ENCODE measurements around the gene URGCP. TPM values are rescaled to one million over a fixed set of nuclear protein-coding genes. Genes with fewer than 3 reads are reported as not detected.

Gene URGCP
- total RNA-seq, 1 donor from 2014 or later: 39.6 TPM

DNA sequence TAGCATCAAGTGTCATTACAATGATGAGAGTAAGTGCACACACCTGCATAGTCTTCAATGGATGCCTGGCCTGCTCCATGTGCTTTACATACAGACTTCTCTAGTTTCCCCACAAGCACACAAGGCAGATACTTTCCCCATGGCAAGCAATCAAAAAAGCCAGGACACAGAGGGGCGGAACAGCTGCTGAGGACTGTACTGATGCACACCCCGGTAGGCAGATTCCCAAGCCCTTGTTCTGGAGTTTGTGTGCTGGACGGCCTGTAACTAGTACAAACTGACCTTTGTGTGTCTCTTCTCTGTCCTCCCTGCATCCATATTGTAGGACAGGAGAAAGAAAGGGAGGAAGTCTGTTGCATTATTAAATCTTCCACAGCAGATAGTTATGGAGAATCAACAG is 45.6 kb upstream of the URGCP start:
- H3K36me3 ChIP-seq: peaks cover 73% of the 10 kb centered on the region
- intact Hi-C loops (cut with micrococcal nuclease): no loop called here

DNA sequence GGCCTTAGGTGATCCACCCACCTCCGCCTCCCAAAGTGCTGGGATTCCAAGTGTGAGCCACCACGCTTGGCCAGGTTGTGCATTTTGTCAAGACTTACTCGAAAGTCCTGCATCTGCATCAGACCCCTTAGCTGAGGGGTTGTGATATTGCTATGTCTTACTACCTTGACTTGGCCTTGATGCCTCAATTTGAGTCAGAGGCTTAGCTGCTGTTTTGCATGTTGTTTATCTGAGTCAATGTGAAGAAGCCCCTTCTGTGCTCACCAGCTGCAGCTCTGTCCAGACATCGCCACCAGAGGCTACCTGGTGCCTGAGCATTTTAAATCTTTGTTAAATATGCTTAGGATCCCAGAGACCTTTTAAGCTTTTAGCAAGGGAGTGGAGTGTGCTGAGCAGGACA is 37.9 kb upstream of the URGCP start:
- Histone ChIP-seq H3K36me3 (peaks cover 20% of the 10 kb centered on the region), H3K4me1 (no peaks in the 10 kb centered on the region), H3K9me3 (replicated peaks) (no peaks in the 10 kb centered on the region), H3K27ac (replicated peaks) (no peak overlapping the region), H3K27me3 (ENCODE audit: low read depth) (no peaks in the 10 kb centered on the region), H3K4me3 (no peak overlapping the region)
- intact Hi-C loops (cut with micrococcal nuclease): no loop called here
- TF ChIP-seq, protein P1, sequence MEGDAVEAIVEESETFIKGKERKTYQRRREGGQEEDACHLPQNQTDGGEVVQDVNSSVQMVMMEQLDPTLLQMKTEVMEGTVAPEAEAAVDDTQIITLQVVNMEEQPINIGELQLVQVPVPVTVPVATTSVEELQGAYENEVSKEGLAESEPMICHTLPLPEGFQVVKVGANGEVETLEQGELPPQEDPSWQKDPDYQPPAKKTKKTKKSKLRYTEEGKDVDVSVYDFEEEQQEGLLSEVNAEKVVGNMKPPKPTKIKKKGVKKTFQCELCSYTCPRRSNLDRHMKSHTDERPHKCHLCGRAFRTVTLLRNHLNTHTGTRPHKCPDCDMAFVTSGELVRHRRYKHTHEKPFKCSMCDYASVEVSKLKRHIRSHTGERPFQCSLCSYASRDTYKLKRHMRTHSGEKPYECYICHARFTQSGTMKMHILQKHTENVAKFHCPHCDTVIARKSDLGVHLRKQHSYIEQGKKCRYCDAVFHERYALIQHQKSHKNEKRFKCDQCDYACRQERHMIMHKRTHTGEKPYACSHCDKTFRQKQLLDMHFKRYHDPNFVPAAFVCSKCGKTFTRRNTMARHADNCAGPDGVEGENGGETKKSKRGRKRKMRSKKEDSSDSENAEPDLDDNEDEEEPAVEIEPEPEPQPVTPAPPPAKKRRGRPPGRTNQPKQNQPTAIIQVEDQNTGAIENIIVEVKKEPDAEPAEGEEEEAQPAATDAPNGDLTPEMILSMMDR (IDR thresholded peaks at IDR 0.05; ENCODE audit: borderline replicate concordance): no peak
- no peak for DNase-seq

More for the DNA sequence above, 45.6 kb upstream of the URGCP start:
- no peaks in the 10 kb centered on the region for H3K9me3 ChIP-seq (replicated peaks)
- no peaks in the 10 kb centered on the region for H3K4me1 ChIP-seq
- no peak overlapping the region for H3K27ac ChIP-seq (replicated peaks)
- no peak overlapping the region for H3K4me3 ChIP-seq
- no peaks in the 10 kb centered on the region for H3K27me3 ChIP-seq (ENCODE audit: low read depth)
- DNase-seq: no peak
- TF ChIP-seq, protein P1 (IDR thresholded peaks at IDR 0.05; ENCODE audit: borderline replicate concordance): no peak

DNA sequence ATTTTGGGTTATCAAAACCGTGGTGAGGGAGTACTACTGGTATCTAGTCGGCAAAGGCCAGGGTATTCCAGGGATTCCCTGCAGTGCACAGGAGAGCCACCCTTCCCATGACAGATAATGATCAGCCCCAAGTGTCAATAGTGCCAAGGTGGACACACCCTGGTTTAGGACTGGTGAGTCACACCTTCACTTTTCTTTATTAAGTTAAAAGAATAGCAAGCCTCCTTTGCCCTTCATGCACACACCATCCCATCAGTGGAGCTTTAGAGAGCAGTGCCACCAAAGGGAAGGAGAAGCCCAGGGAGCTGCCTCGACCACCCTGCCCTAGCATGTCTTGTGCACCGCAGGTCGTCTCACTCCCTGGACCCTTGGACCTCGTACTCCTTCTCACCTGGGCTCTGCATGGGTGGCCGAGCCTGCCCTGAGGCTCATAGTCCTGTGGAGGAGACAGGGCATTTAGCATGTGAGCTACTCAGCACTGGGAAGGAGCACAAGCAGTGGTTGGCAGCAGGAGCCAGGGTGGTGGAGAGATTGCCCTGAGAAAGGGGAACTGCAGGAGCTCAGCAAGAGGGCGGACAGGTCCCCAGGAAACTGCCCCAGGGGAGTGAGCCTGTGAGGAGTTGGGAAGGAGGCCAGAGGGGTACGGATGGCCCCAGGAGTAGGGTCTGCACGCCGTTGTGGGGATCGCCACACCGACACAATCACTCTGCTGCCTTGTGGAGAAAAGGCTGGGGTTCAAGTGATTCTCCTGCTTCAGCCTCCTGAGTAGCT is 37.2 kb upstream of the URGCP start:
- Histone ChIP-seq H3K36me3 (peaks cover 14% of the 10 kb centered on the region), H3K27ac (replicated peaks) (no peak overlapping the region), H3K4me1 (no peaks in the 10 kb centered on the region), H3K9me3 (replicated peaks) (no peaks in the 10 kb centered on the region), H3K27me3 (ENCODE audit: low read depth) (no peaks in the 10 kb centered on the region), H3K4me3 (no peak overlapping the region)
- TF ChIP-seq, protein P1 (IDR thresholded peaks at IDR 0.05; ENCODE audit: borderline replicate concordance): no peak
- intact Hi-C loops (cut with micrococcal nuclease): no loop called here
- DNase-seq: no peak

DNA sequence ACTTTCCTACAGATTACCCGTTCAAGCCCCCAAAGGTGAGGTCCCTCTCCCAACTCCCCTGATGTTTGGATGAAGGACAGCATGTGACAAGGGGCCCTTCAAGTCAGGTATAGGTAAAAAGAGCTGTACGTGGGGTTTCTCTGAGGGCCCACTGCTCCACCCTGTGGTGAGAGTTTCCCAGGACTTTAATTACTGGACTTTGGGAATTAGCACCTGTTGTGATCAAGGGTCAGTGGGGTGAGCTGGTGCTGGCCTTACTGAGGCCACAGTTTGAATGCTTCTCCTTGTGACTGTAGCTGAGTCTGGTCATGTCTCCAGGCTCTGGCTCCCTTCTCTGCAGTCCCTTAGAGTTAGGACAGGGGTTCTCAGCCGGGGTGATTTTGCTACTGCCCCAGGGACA is 36.6 kb upstream of the URGCP start:
- no peaks in the 10 kb centered on the region for H3K4me1 ChIP-seq
- H3K4me3 ChIP-seq: no peak overlapping the region
- TF ChIP-seq, protein P1 (IDR thresholded peaks at IDR 0.05; ENCODE audit: borderline replicate concordance): no peak
- no peaks in the 10 kb centered on the region for H3K9me3 ChIP-seq (replicated peaks)
- intact Hi-C loops (cut with micrococcal nuclease): no loop called here
- no peaks in the 10 kb centered on the region for H3K27me3 ChIP-seq (ENCODE audit: low read depth)
- DNase-seq: no peak
- H3K27ac ChIP-seq (replicated peaks): no peak overlapping the region
- H3K36me3 ChIP-seq: peaks cover 8% of the 10 kb centered on the region

DNA sequence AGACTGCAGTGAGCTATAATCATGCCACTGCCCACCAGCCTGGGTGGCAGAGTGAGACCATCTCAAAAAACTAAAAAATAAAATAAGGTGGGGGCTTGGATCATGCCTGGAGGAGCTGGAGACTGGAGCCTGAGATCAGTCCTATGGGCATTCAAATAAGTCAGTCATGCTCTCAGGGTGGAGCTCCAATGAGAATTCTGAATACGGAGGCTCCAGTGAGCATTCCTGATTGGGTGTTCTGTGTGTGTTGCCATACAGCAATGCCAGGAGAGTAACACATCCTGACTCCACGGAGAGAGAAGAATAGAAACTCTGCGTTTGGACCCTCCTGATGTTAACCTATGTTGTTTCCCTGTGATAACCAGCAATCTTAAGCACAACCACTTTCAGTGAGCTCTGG is 35.9 kb upstream of the URGCP start:
- Histone ChIP-seq H3K9me3 (replicated peaks) (no peaks in the 10 kb centered on the region), H3K36me3 (peaks cover 3% of the 10 kb centered on the region), H3K4me3 (no peak overlapping the region), H3K27me3 (ENCODE audit: low read depth) (no peaks in the 10 kb centered on the region), H3K27ac (replicated peaks) (no peak overlapping the region), H3K4me1 (peaks cover 2% of the 10 kb centered on the region)
- intact Hi-C loops (cut with micrococcal nuclease): no loop called here
- TF ChIP-seq, protein P1 (IDR thresholded peaks at IDR 0.05; ENCODE audit: borderline replicate concordance): no peak
- DNase-seq: no peak
